Measurements from ENCODE around the gene HOXB8. TPM values are rescaled to one million over a fixed set of nuclear protein-coding genes. Genes with fewer than 3 reads are reported as not detected.

HOXB8 gene
- total RNA-seq, 1 donor from 2014 or later = 11.8 TPM

- no peak for DNase-seq (ENCODE audit: low read depth)
Measured at GRCh38 chr17:48569674-48570324, 45.3 kb downstream of the HOXB8 start.

- DNase-seq (ENCODE audit: low read depth) = no peak
Measured at GRCh38 chr17:48569240-48569582, 45.9 kb downstream of the HOXB8 start.

GRCh38 chr17:48568499-48569239, 46.4 kb downstream of the HOXB8 start:
- no peak for DNase-seq (ENCODE audit: low read depth)

- no peak for DNase-seq (ENCODE audit: low read depth)
Measured at GRCh38 chr17:48567646-48568354, 47.3 kb downstream of the HOXB8 start.

GRCh38 chr17:48567209-48567608, 47.9 kb downstream of the HOXB8 start:
- no peak for DNase-seq (ENCODE audit: low read depth)

GRCh38 chr17:48566717-48567116, 48.4 kb downstream of the HOXB8 start:
- no peak for DNase-seq (ENCODE audit: low read depth)

- DNase-seq (ENCODE audit: low read depth) = no peak
Measured at GRCh38 chr17:48565925-48566710, 49.0 kb downstream of the HOXB8 start.

- DNase-seq (ENCODE audit: low read depth) = no peak
Measured at GRCh38 chr17:48565022-48565554, 50.0 kb downstream of the HOXB8 start.

GRCh38 chr17:48564188-48565021, 50.7 kb downstream of the HOXB8 start:
- DNase-seq (ENCODE audit: low read depth) = no peak

- no peak for DNase-seq (ENCODE audit: low read depth)
Measured at GRCh38 chr17:48563867-48564187, 51.3 kb downstream of the HOXB8 start.

- DNase-seq (ENCODE audit: low read depth) = no peak
Measured at GRCh38 chr17:48563385-48563838, 51.7 kb downstream of the HOXB8 start.

- no peak for DNase-seq (ENCODE audit: low read depth)
Measured at GRCh38 chr17:48562934-48563333, 52.2 kb downstream of the HOXB8 start.

MicroRNAs within 50 kb of the gene (microRNA counts, 767-probe panel; counts per million panel counts)
- 10,463 counts per million, percentile 43 among the panel's probes with 10 or more counts for microRNA hsa-miR-10a-5p

Small RNA genes within 50 kb of the gene (microRNA-seq; reads per million reads assigned to microRNA genes)
- gene MIR196A1 = 0.65 reads per million

Other genes with a start within 250 kb of the HOXB8 start
- gene SKAP1, start 185.1 kb downstream of the HOXB8 start, total RNA-seq = not detected in 2 replicates
- gene HOXB1, start 84.3 kb downstream of the HOXB8 start, total RNA-seq = not detected in 2 replicates
- gene HOXB2, start 70.2 kb downstream of the HOXB8 start, total RNA-seq = 39.0 and 43.9 TPM in 2 replicates
- gene HOXB4, start 36.9 kb downstream of the HOXB8 start, total RNA-seq = 4.1 and 4.8 TPM in 2 replicates
- gene HOXB3, start 25.1 kb downstream of the HOXB8 start, total RNA-seq = 8.3 and 8.4 TPM in 2 replicates
- 0.42 and 0.80 TPM in 2 replicates for gene HOXB5, start 21.5 kb downstream of the HOXB8 start, total RNA-seq
- 13.5 and 22.9 TPM in 2 replicates for gene HOXB6, start 10.3 kb downstream of the HOXB8 start, total RNA-seq
- gene HOXB7, start 4.3 kb downstream of the HOXB8 start, total RNA-seq = 27.8 and 30.4 TPM in 2 replicates
- 4.9 and 6.6 TPM in 2 replicates for gene HOXB9, start 11.1 kb upstream of the HOXB8 start, total RNA-seq
- gene PRAC1, start 107.2 kb upstream of the HOXB8 start, total RNA-seq = not detected in 2 replicates
- gene PRAC2, start 107.9 kb upstream of the HOXB8 start, total RNA-seq = not detected in 2 replicates
- gene HOXB13, start 113.5 kb upstream of the HOXB8 start, total RNA-seq = 1.3 and 1.5 TPM in 2 replicates
- gene TTLL6, start 201.9 kb upstream of the HOXB8 start, total RNA-seq = not detected in 2 replicates
- gene CALCOCO2, start 215.7 kb upstream of the HOXB8 start, total RNA-seq = 36.8 and 43.0 TPM in 2 replicates